A673 (cell line): ENCODE data around the gene PRKX.

ENCODE experiments used
- EZH2 ChIP-seq: fragments of 200-600 bp; sonication (generic); IDR thresholded peaks from 2 replicates; pipeline ENCODE4 v1.6.1; 2017; ENCODE audit warnings: borderline replicate concordance, low read depth, mild to moderate bottlenecking, mixed read lengths, antibody characterized with exemption, low read length; ENCODE audit not compliant: poor library complexity, severe bottlenecking
- TF ChIP-seq, protein P1 (sequence below): fragments of 300-800, 200-600 bp; sonication (generic); conservative IDR thresholded peaks from 2 replicates; pipeline ENCODE4 v1.5.1; 2017; ENCODE audit warnings: low read depth, mild to moderate bottlenecking, antibody characterized with exemption, low read length, moderate library complexity, mixed read lengths

DNA sequence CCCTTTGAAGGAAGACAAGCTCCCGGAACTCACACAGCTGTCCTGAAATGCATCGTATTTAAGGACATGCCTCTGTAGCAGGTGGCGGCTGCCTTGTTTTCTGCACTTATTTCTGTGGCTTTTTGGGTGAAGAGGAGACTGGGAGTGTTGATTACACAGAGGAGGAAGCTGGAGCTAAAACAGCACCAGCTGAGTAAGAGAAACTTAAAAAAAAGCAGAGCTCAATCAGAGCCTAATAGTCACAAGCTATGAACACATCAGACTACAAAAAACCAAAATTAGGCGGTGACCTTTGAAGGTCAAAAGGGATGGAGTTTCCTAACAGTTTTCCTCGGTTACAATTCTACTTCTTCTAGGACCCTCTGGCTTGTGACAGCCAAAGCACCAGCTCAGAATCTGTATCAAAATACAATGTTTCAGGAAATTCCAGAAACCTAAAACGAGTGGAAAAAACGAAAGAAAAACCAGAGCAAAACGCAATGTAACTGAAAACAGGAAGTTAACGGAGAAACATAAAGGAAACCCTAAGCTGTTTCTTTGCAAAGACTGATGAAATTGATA lies 13.5 kb downstream of the PRKX start:
- TF ChIP-seq, protein P1, sequence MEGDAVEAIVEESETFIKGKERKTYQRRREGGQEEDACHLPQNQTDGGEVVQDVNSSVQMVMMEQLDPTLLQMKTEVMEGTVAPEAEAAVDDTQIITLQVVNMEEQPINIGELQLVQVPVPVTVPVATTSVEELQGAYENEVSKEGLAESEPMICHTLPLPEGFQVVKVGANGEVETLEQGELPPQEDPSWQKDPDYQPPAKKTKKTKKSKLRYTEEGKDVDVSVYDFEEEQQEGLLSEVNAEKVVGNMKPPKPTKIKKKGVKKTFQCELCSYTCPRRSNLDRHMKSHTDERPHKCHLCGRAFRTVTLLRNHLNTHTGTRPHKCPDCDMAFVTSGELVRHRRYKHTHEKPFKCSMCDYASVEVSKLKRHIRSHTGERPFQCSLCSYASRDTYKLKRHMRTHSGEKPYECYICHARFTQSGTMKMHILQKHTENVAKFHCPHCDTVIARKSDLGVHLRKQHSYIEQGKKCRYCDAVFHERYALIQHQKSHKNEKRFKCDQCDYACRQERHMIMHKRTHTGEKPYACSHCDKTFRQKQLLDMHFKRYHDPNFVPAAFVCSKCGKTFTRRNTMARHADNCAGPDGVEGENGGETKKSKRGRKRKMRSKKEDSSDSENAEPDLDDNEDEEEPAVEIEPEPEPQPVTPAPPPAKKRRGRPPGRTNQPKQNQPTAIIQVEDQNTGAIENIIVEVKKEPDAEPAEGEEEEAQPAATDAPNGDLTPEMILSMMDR: no peak
- no peak for TF ChIP-seq EZH2
